PC-3 (cell line): ENCODE data around the gene DTNBP1.

Experiments used
- EZH2phosphoT487 ChIP-seq: fragments of 300-600 bp; sonication (generic); IDR thresholded peaks from 2 replicates; pipeline ENCODE4 v1.6.1; 2018; ENCODE audit warnings: mild to moderate bottlenecking, antibody characterized with exemption, low read length, borderline replicate concordance
- TF ChIP-seq, protein P1 (sequence below): fragments of 300-600 bp; sonication (generic); conservative IDR thresholded peaks from 2 replicates; pipeline ENCODE4 v1.5.1; 2017; ENCODE audit warnings: antibody characterized with exemption, low read depth, mild to moderate bottlenecking, low read length

DNA sequence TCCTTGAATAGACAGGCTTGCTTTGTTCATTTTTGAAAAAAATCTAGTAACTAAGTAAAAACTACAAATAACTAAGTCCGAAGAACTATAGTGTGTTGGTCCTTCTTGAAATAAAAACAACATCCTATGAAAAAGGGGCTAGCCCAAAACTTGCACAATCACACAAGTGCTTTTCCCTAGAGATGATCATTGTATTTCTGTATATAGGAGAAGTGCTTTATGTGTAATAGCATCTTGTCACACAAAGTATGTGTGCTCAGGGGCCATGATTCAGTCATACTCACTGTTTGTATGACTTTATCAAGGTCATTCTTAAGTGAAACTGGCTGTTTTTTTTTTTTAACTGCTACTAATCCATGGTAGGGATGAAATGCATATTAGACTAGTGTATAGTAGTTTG lies 179.8 kb downstream of the DTNBP1 start:
- TF ChIP-seq, protein P1, sequence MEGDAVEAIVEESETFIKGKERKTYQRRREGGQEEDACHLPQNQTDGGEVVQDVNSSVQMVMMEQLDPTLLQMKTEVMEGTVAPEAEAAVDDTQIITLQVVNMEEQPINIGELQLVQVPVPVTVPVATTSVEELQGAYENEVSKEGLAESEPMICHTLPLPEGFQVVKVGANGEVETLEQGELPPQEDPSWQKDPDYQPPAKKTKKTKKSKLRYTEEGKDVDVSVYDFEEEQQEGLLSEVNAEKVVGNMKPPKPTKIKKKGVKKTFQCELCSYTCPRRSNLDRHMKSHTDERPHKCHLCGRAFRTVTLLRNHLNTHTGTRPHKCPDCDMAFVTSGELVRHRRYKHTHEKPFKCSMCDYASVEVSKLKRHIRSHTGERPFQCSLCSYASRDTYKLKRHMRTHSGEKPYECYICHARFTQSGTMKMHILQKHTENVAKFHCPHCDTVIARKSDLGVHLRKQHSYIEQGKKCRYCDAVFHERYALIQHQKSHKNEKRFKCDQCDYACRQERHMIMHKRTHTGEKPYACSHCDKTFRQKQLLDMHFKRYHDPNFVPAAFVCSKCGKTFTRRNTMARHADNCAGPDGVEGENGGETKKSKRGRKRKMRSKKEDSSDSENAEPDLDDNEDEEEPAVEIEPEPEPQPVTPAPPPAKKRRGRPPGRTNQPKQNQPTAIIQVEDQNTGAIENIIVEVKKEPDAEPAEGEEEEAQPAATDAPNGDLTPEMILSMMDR: no peak
- TF ChIP-seq EZH2phosphoT487: no peak
